Ovary (tissue), 3 donors: ENCODE data around the gene ATP13A3.

Experiments
- CTCF ChIP-seq, 3 donors: fragments of 450-650 bp in 2 of 3; fragments of 200-600 bp in 1 of 3; IDR thresholded peaks; one replicate each; pipeline versions ENCODE4 v1.5.1 to v1.8.0; 2016 to 2022; ENCODE audit warnings: antibody characterized with exemption in 3 of 3, mild to moderate bottlenecking in 1 of 3
- EP300 ChIP-seq: sonication (generic); formaldehyde crosslinking; IDR thresholded peaks from one replicate; pipeline ENCODE4 v1.6.1; 2017; ENCODE audit warnings: antibody characterized with exemption
- donor health status: DM: no; HTN: no; CAD: no.

GRCh38 chr3:194474675-194475074 lies 12.1 kb downstream of the ATP13A3 start:
- TF ChIP-seq CTCF (IDR thresholded peaks at IDR 0.05) (no peak), EP300 (no peak)
